ENCODE measurements around the gene CLK1. TPM values are rescaled to one million over a fixed set of nuclear protein-coding genes. Genes with fewer than 3 reads are reported as not detected.

CLK1 gene
- total and polyA plus RNA-seq, 7 donors: 30.6 to 91.8 (median 49.4) TPM

DNA sequence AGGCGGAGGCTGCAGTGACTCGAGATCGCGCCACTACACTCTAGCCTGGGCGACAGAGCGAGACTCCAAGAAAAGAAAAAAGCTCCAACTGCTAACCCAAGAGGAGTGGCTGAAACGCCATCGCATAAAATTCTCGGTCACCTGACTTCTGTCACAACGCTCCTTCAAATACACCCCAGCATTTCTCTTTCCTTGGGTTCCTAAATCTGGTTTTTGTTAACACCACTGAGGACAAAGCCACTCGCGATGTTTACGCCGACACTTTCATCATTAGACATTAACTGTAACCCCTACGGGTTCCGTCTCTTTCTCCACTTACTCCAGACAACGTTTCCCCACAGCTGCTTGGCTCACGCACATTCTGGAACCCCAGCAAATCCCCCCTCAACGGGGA is 679 bp downstream of the CLK1 start:
- Histone ChIP-seq H3K4me3 (peak overlapping the region; percentile 84), H3K9me3 (no peaks in the 10 kb centered on the region), H3K36me3 (ENCODE audit: insufficient read depth in 1 of 2, low read depth in 1 of 2) (peaks cover 0 to 37% of the 10 kb centered on the region in 2 donors), H3K4me1 (peaks cover 35% of the 10 kb centered on the region), H3K27ac (peak overlapping the region; percentile 100), H3K27me3 (ENCODE audit: insufficient read depth in 3 of 3, low read length in 2 of 3) (no peaks in the 10 kb centered on the region)
- intact Hi-C loops (cut with DNase I): loop anchor here (2.0 to 5.0 kb wide), 2 partner anchors 51 to 53 kb away; partner anchors contain the start of gene BZW1 (in 2 of the 2)
- WGBS, 3 donors: 0% methylated on average over 19 of the region's 19 CpGs
- DNase-seq (no peak), ATAC-seq (peak in 3 of 4 donors; percentile 6 to 30 (median 10))
- TF ChIP-seq, protein P1, sequence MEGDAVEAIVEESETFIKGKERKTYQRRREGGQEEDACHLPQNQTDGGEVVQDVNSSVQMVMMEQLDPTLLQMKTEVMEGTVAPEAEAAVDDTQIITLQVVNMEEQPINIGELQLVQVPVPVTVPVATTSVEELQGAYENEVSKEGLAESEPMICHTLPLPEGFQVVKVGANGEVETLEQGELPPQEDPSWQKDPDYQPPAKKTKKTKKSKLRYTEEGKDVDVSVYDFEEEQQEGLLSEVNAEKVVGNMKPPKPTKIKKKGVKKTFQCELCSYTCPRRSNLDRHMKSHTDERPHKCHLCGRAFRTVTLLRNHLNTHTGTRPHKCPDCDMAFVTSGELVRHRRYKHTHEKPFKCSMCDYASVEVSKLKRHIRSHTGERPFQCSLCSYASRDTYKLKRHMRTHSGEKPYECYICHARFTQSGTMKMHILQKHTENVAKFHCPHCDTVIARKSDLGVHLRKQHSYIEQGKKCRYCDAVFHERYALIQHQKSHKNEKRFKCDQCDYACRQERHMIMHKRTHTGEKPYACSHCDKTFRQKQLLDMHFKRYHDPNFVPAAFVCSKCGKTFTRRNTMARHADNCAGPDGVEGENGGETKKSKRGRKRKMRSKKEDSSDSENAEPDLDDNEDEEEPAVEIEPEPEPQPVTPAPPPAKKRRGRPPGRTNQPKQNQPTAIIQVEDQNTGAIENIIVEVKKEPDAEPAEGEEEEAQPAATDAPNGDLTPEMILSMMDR (IDR thresholded peaks at IDR 0.05): no peak

DNA sequence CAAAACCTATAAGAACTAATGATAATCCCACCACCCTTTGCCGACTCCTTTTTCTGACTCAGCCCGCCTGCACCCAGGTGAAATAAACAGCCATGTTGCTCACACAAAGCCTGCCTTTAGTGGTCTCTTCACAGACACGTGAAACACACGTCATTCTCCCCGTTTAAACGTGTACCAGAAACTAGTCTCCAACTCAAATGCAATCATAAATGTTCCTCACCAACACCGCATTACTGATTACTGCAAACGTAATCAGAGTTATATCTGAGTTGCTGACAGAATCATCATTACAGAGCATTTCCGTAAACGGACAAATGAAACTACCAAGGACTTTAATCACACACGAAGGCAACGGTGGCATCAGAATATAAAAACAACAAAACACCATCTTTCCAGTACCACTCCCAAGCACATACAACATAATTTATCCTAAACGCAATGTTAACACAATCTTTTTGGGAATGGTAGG is 1.9 kb downstream of the CLK1 start:
- Histone ChIP-seq H3K36me3 (ENCODE audit: insufficient read depth in 1 of 2, low read depth in 1 of 2) (peaks cover 0 to 49% of the 10 kb centered on the region in 2 donors), H3K4me3 (peak overlapping the region; percentile 84), H3K27ac (peak overlapping the region; percentile 100), H3K9me3 (no peaks in the 10 kb centered on the region), H3K27me3 (ENCODE audit: insufficient read depth in 3 of 3, low read length in 2 of 3) (no peaks in the 10 kb centered on the region), H3K4me1 (peaks cover 47% of the 10 kb centered on the region)
- intact Hi-C loops (cut with DNase I): loop anchor here in 1 of 2 donors (5.0 kb wide), 1 partner anchor 50 kb away; the partner anchor contains the start of gene BZW1
- 0 to 1% (median 0%) methylated on average over 13 of the region's 13 CpGs for WGBS, 3 donors
- DNase-seq: no peak
- ATAC-seq: peak in 3 of 4 donors; percentile 3 to 30 (median 28)
- TF ChIP-seq, protein P1 (IDR thresholded peaks at IDR 0.05): no peak

DNA sequence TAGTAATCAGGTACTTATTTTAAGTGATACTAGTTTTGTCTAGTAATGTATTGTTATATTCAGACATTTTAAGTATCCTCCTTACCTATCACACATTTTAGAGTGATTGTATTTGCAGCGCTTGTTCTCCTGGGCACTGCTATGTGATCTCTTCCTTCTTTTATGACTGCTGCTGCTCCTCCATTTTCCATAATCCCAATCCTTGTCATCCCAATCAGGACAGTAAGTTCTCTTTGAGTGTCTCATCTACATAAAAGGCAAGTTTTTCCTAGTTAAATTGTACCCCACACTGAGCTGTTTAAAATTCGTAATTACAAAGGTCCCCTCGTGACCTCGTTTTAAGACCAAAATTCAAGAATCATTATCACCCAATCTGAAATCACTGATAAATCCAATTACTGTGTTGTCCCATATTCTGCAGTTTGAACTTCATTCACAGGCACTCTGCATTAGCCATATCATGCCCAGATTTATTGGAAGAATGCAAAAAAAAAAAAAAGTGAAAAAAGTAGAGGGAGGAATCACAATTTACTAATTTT is 2.8 kb downstream of the CLK1 start:
- 3 to 9% (median 3%) methylated on average over 4 of the region's 4 CpGs for WGBS, 3 donors
- DNase-seq: no peak
- intact Hi-C loops (cut with DNase I): loop anchor here in 1 of 2 donors (5.0 kb wide), 1 partner anchor 49 kb away; the partner anchor contains the start of gene BZW1
- no peaks in the 10 kb centered on the region for H3K9me3 ChIP-seq
- H3K27me3 ChIP-seq (ENCODE audit: insufficient read depth in 3 of 3, low read length in 2 of 3): no peaks in the 10 kb centered on the region
- TF ChIP-seq, protein P1 (IDR thresholded peaks at IDR 0.05): no peak
- ATAC-seq: no peak
- H3K4me3 ChIP-seq: peak overlapping the region; percentile 84
- H3K36me3 ChIP-seq (ENCODE audit: insufficient read depth in 1 of 2, low read depth in 1 of 2): peaks cover 5 to 58% of the 10 kb centered on the region in 2 donors
- peak overlapping the region; percentile 100 for H3K27ac ChIP-seq
- H3K4me1 ChIP-seq: peaks cover 52% of the 10 kb centered on the region

DNA sequence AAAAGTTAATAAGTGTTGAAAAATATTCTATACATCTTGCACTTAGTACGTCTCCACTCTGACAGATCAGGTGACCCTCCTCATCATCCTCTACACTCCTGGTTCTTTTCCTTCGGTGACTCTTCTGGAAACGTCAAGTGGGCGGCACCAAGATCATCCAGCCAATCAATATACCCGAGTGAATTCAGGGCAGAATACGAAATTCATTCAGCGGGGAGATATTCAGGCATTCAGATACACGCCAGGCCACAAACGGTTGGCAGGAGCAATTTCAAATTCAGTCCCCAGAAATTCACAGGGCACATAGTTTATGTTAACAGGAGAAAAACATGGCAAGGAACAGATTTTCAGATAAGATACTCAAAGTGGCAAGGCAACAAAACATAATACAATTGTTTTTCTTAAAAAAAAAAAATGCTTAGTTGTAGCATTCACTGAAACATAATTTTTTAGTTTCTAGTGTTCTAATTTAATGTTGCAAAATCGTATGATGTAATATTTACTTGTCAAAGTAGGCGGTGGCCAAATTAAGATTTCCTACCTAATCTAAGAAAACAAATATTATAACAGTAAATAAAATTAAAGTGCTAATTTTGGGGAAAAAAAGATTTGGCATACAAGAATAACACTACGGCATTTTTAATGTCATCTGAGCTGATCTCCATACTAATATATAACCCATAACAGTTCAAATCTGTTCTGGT is 4.2 kb downstream of the CLK1 start:
- H3K36me3 ChIP-seq (ENCODE audit: insufficient read depth in 1 of 2, low read depth in 1 of 2): peaks cover 8 to 73% of the 10 kb centered on the region in 2 donors
- H3K4me1 ChIP-seq: peaks cover 49% of the 10 kb centered on the region
- intact Hi-C loops (cut with DNase I): loop anchor here in 1 of 2 donors (5.0 kb wide), 1 partner anchor 48 kb away; the partner anchor contains the start of gene BZW1
- TF ChIP-seq, protein P1 (IDR thresholded peaks at IDR 0.05): no peak
- 12 to 20% (median 15%) methylated on average over 12 of the region's 12 CpGs for WGBS, 3 donors
- H3K9me3 ChIP-seq: no peaks in the 10 kb centered on the region
- H3K4me3 ChIP-seq: peak overlapping the region; percentile 84
- H3K27me3 ChIP-seq (ENCODE audit: insufficient read depth in 3 of 3, low read length in 2 of 3): no peaks in the 10 kb centered on the region
- peak overlapping the region; percentile 100 for H3K27ac ChIP-seq
- ATAC-seq (no peak), DNase-seq (no peak)
